HFF-Myc (cell line): ENCODE results near the gene CDH4.

Source experiments
- DNase-seq: peaks from one replicate; pipeline ENCODE4 v3.0.0-alpha.2; 2011; ENCODE audit warnings: low read depth; ENCODE audit errors: extremely low read depth
- H3K4me3 ChIP-seq: replicated peaks from 2 replicates; pipeline ENCODE4 v1.5.1; 2011; ENCODE audit warnings: low read depth, mild to moderate bottlenecking, control low read depth, low read length
- TF ChIP-seq, protein P1 (sequence below): IDR thresholded peaks from 2 replicates; pipeline ENCODE4 v1.5.1; 2012; ENCODE audit warnings: mild to moderate bottlenecking, low read depth, low read length, control low read depth; ENCODE audit errors: missing control alignments

CDH4 gene

DNA sequence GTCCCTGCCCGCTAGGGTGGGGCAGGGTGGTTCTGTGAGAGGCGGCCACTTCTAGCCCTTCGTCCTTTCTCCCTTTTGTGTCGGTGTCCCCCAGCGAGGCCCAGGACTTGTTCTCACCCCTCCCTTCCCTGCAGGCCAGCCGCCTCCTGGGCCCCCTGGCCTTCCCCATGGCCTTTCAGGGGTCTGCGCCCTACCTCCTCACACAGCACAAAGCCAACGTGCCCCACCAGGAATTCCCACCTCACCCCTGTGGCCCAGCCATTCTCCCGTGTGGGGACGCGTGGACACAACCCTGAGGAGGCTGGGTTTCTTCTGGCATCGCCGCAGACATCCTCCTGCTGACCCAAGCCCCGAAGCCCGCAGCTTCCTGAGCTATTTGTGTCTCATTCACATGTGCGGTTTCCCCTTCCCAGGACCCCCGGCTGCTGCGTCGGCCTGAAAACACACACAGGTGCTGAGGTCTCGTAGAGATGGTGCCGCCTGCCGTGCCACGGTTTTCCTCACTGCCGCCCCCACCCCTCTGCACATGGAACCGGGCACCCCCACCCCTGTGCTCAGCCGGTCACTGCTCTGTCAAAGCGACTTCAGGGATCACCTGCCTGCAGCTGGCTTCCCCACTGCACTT is 375.8 kb downstream of the CDH4 start:
- H3K4me3 ChIP-seq: no peak overlapping the region
- DNase-seq: no peak
- TF ChIP-seq, protein P1, sequence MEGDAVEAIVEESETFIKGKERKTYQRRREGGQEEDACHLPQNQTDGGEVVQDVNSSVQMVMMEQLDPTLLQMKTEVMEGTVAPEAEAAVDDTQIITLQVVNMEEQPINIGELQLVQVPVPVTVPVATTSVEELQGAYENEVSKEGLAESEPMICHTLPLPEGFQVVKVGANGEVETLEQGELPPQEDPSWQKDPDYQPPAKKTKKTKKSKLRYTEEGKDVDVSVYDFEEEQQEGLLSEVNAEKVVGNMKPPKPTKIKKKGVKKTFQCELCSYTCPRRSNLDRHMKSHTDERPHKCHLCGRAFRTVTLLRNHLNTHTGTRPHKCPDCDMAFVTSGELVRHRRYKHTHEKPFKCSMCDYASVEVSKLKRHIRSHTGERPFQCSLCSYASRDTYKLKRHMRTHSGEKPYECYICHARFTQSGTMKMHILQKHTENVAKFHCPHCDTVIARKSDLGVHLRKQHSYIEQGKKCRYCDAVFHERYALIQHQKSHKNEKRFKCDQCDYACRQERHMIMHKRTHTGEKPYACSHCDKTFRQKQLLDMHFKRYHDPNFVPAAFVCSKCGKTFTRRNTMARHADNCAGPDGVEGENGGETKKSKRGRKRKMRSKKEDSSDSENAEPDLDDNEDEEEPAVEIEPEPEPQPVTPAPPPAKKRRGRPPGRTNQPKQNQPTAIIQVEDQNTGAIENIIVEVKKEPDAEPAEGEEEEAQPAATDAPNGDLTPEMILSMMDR: no peak

GRCh38 chr20:61628480-61628879 is 376.4 kb downstream of the CDH4 start:
- DNase-seq: no peak

GRCh38 chr20:61628901-61629601 is 377.0 kb downstream of the CDH4 start:
- no peak for DNase-seq
- no peak overlapping the region for H3K4me3 ChIP-seq
- TF ChIP-seq, protein P1: no peak

More at GRCh38 chr20:61628480-61628879, 376.4 kb downstream of the CDH4 start:
- TF ChIP-seq, protein P1: no peak
- H3K4me3 ChIP-seq: no peak overlapping the region

GRCh38 chr20:61629602-61630390 is 377.7 kb downstream of the CDH4 start:
- TF ChIP-seq, protein P1: no peak
- DNase-seq: no peak
- no peak overlapping the region for H3K4me3 ChIP-seq

DNA sequence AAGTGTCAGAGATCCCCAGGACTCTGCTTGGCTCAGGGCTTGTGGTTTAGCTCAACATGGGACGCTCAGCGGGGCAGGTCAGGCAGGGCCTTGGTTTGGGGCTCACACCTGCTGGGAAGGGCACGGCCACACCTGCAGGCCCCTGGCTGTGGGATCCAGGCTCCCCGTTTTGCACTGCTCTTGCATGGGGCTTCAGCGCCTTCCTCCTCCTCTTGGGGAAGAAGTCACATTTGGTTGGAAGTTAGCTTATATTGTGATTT is 378.3 kb downstream of the CDH4 start:
- no peak for DNase-seq
- TF ChIP-seq, protein P1: no peak
- no peak overlapping the region for H3K4me3 ChIP-seq

DNA sequence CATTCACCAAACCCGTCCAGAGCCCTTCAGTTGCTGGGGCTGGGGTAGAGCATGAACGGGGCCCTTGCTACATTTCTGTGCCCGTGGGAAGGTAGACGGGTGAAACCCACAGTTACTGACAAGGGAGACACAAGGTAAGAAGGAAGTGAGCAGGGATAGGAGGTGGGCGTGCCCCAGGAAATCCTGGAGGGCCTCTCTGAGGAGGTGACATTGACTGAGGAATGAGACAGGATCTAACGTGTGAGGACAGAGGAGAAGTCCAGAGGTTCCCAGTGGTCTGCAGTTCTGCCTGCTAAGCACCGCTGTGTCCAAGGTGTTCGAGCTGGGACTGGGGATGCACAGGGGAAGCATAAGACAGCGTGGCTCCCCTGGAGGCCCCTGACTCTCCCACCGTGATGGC is 378.8 kb downstream of the CDH4 start:
- TF ChIP-seq, protein P1: no peak
- H3K4me3 ChIP-seq: no peak overlapping the region

More for the DNA sequence above, 378.8 kb downstream of the CDH4 start:
- no peak for DNase-seq
